Upper lobe of left lung (tissue), 6 donors: ENCODE results near the gene GLUD1. TPM values are rescaled to one million over a fixed set of nuclear protein-coding genes. Genes with fewer than 3 reads are reported as not detected.
A peak's percentile ranks its signal among the peaks of the same experiment; 100 is the strongest.

Experiments
- ATAC-seq, 2 donors: fragments of 200-7000 bp; cut with Tn5 transposase; one replicate each; pipeline ENCODE4 v1.9.1; 2022; ENCODE audit warnings: mild to moderate bottlenecking in 2 of 2, moderate library complexity in 2 of 2; ENCODE audit not compliant: low FRiP score in 2 of 2
- DNase-seq, 2 donors: peaks; one replicate each; pipeline ENCODE4 v3.0.0-alpha.2; 2019 to 2020
- H3K27ac ChIP-seq, 4 donors: fragments of 200-600 bp; sonication (generic); one replicate each; pipeline ENCODE4 v1.5.1; 2016 to 2019
- H3K27me3 ChIP-seq, 4 donors: fragments of 200-600 bp; sonication (generic); one replicate each; pipeline ENCODE4 v1.5.1; 2017 to 2019
- H3K36me3 ChIP-seq, 4 donors: fragments of 200-600 bp; sonication (generic); one replicate each; pipeline ENCODE4 v1.5.1; 2016 to 2019
- H3K4me1 ChIP-seq, 4 donors: fragments of 200-600 bp; sonication (generic); one replicate each; pipeline ENCODE4 v1.5.1; 2018 to 2019
- H3K4me3 ChIP-seq, 4 donors: fragments of 200-600 bp; sonication (generic); one replicate each; pipeline ENCODE4 v1.5.1; 2017 to 2019; ENCODE audit warnings: mild to moderate bottlenecking in 2 of 4, moderate library complexity in 1 of 4
- H3K9me3 ChIP-seq, 4 donors: fragments of 200-600 bp; sonication (generic); one replicate each; pipeline ENCODE4 v1.5.1; 2018 to 2019
- EP300 ChIP-seq, 4 donors: sonication (generic); formaldehyde crosslinking; IDR thresholded peaks; one replicate each; pipeline ENCODE4 v1.5.1; 2017; ENCODE audit warnings: antibody characterized with exemption in 4 of 4, control low read depth in 2 of 4
- POLR2A ChIP-seq, 4 donors: fragments of 450-650 bp; IDR thresholded peaks; one replicate each; pipeline ENCODE4 v1.5.1; 2016 to 2017; ENCODE audit warnings: antibody characterized with exemption in 4 of 4, mild to moderate bottlenecking in 2 of 4
- POLR2AphosphoS5 ChIP-seq, 2 donors: sonication (generic); formaldehyde crosslinking; IDR thresholded peaks; one replicate each; pipeline ENCODE4 v1.5.1; 2017; ENCODE audit warnings: antibody characterized with exemption in 2 of 2
- WGBS, 2 donors: methylation state at CpG; one replicate each; pipeline ENCODE4 v1.1.5; 2017 to 2018; 5-methylcytosine and 5-hydroxymethylcytosine counted together
- total RNA-seq, 6 donors: library from RNA; depleted of rRNA in 4 of 6; stranded (reverse); fragments of >200 nt in 4 of 6; gene quantifications; one replicate each; pipeline versions ENCODE4 v1.1.0 to v1.2.1, GENCODE V29; 2016 to 2021
- TF ChIP-seq, protein P1 (sequence below), 6 experiments: fragments of 450-650 bp in 4 of 6; fragments of 200-600 bp in 2 of 6; sonication (generic) in 2 of 6; IDR thresholded peaks; one replicate each; pipeline ENCODE4 v1.5.1; 2016 to 2019; ENCODE audit warnings: antibody characterized with exemption in 6 of 6
- donor health status: DM: no; HTN: no; CAD: no; lungs with moderate emphysema.
- donor health status: DM: no; HTN: yes; CAD: no; lungs with severe emphysema.

GLUD1 gene
- total RNA-seq, 6 donors from 2014 or later: 66.0 to 144 (median 116) TPM

DNA sequence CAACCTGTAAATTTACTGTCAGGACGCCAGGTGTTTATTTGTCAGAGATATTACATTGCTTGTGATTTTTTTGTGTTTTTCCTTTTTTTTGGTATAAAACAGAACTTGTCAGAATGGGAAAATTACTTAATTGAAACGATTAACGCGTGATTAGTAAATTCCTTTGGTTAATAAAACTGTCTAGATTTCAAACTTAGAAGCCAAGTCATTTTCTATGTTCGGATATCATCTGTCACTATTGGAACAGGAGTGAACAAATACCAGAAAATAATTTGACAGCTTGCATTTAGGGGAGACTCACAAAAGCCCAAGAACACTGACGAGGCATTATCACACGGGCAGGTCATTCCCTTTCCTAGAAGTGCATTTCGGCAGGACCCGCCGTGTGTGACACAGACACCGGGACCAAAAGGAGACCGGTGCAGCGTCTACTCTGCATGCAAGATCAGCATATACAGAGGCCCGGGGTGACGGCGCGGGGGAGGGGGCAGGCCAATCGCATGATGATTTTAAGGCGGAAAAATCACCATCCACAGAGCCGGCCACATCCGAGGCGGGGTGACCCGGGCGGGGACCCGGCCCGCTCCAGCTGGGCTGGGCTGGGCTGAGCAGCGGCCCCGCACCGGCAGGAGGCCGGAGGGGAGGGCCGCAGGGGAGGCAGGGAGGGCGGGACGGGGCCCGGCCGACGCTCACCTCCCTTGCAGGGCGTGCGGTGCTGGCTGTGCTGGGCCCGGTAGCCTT is 841 bp downstream of the GLUD1 start:
- peak; percentile 48 to 62 for ATAC-seq
- Histone ChIP-seq H3K27ac (peak overlapping the region; percentile 95 to 99 (median 96)), H3K4me1 (peaks cover 34 to 64% (median 39%) of the 10 kb centered on the region in 4 donors), H3K36me3 (peaks cover 0 to 6% (median 0%) of the 10 kb centered on the region in 4 donors), H3K9me3 (no peaks in the 10 kb centered on the region), H3K4me3 (peak overlapping the region; percentile 64 to 89 (median 89)), H3K27me3 (no peaks in the 10 kb centered on the region)
- TF ChIP-seq POLR2AphosphoS5 (IDR thresholded peaks at IDR 0.05) (peak in 1 of 2 donors; percentile 14), POLR2A (IDR thresholded peaks at IDR 0.05) (peak in 1 of 4 donors; percentile 17), EP300 (IDR thresholded peaks at IDR 0.05) (no peak)
- TF ChIP-seq, protein P1, sequence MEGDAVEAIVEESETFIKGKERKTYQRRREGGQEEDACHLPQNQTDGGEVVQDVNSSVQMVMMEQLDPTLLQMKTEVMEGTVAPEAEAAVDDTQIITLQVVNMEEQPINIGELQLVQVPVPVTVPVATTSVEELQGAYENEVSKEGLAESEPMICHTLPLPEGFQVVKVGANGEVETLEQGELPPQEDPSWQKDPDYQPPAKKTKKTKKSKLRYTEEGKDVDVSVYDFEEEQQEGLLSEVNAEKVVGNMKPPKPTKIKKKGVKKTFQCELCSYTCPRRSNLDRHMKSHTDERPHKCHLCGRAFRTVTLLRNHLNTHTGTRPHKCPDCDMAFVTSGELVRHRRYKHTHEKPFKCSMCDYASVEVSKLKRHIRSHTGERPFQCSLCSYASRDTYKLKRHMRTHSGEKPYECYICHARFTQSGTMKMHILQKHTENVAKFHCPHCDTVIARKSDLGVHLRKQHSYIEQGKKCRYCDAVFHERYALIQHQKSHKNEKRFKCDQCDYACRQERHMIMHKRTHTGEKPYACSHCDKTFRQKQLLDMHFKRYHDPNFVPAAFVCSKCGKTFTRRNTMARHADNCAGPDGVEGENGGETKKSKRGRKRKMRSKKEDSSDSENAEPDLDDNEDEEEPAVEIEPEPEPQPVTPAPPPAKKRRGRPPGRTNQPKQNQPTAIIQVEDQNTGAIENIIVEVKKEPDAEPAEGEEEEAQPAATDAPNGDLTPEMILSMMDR (IDR thresholded peaks at IDR 0.05): peak in 1 of 6 experiments; percentile 9
- DNase-seq: peak; percentile 79 to 92
- WGBS, 2 donors: 3% methylated on average over 17 to 18 of the region's 39 CpGs

DNA sequence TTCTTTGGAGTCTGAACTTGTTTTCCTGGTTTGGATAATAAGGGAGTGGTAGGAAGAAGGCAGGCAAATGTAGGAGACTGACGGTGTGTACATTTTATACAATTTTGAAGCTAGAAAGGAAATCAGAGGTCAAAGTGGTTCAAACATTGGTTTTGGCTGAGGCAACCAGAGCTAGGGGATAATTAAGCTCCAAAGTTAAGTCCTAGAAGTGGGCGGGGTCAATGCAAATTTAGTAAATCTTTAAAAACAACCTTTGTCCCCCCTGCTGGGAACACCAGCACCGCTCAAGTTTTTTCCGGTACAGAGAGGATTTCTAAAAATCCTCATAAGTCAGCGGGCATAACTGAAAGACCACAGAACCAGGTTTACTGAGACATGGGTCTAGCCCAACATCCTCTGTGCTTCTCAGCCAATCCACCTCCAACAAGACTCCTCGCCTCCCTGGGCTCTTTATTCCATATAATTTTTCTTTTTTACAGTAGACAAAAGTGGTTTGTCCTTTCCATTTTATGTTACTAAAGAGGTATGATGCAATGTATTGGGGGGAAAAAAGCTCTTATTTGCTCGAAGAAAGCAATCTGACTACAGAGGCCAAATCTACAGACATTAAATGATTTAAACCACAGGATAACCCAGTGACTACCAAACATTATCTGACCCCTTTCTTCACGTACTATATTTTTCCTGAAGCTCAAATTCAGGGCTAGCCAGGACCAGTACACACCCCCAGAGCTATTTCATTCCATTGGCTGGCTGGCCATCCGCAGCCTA is 1.6 kb downstream of the GLUD1 start:
- no peak for TF ChIP-seq POLR2AphosphoS5 (IDR thresholded peaks at IDR 0.05)
- TF ChIP-seq EP300 (IDR thresholded peaks at IDR 0.05): no peak
- TF ChIP-seq POLR2A (IDR thresholded peaks at IDR 0.05): no peak
- TF ChIP-seq, protein P1 (IDR thresholded peaks at IDR 0.05): no peak
- DNase-seq (peak in 1 of 2 donors; percentile 32), ATAC-seq (no peak)
- Histone ChIP-seq H3K36me3 (peaks cover 0 to 5% (median 0%) of the 10 kb centered on the region in 4 donors), H3K9me3 (no peaks in the 10 kb centered on the region), H3K27ac (peak overlapping the region; percentile 95 to 99 (median 96)), H3K4me1 (peaks cover 34 to 65% (median 39%) of the 10 kb centered on the region in 4 donors), H3K27me3 (no peaks in the 10 kb centered on the region), H3K4me3 (peak overlapping the region; percentile 64 to 89 (median 89))
- WGBS, 2 donors: 4 to 5% methylated on average over 9 of the region's 9 CpGs

DNA sequence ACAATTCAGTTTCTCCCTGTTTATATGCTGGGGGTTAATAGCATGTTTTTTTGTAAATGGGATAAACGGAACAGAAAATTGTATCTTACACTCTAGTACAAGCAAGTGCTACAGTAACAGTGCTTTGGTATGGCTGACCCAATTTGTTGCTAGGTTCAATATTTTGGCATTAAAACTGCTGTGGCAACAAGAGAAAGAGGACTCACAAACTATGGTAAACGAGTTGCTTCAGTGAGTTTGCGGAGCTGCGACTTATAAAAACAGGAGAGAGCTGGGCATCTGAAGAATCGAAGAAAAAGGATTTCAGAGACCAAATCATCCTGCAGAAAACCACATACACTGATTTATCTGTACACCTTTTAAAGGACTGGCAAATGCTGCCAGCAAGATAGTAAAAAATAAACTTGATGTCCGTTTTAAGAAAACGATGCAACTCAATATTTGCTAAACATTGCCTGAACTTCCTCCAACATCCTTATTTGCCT is 2.2 kb downstream of the GLUD1 start:
- H3K4me1 ChIP-seq: peaks cover 34 to 69% (median 39%) of the 10 kb centered on the region in 4 donors
- no peaks in the 10 kb centered on the region for H3K9me3 ChIP-seq
- H3K4me3 ChIP-seq: peak overlapping the region in 3 of 4 donors; percentile 64 to 89 (median 89)
- ATAC-seq (no peak), DNase-seq (no peak)
- H3K27ac ChIP-seq: peak overlapping the region; percentile 95 to 99 (median 96)
- WGBS, 2 donors: 18 to 22% methylated on average over 7 of the region's 7 CpGs
- H3K36me3 ChIP-seq: no peaks in the 10 kb centered on the region
- TF ChIP-seq EP300 (IDR thresholded peaks at IDR 0.05): no peak
- TF ChIP-seq POLR2A (IDR thresholded peaks at IDR 0.05): no peak
- no peak for TF ChIP-seq POLR2AphosphoS5 (IDR thresholded peaks at IDR 0.05)
- H3K27me3 ChIP-seq: no peaks in the 10 kb centered on the region

DNA sequence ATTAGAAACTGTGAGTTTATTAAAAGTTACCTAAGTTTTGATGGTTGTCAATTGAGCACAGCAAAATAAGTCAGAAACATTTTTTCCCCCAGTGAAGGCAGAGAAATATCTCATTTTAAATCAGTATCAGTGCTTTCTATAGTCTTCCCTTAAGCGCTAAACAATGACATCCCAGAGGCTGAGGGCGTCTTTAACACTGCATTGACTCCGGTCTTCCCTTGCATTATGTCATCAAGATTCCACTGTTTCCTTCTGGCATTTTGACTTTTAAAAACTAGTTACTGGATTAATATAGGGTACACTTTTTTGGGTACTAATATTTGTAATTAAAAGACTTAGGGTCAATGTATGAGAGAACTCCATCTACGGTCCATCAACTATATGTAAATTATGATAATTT is 3.9 kb downstream of the GLUD1 start:
- WGBS, 2 donors: 61 to 74% methylated on average over 4 of the region's 4 CpGs
- ATAC-seq (no peak), DNase-seq (no peak)
- TF ChIP-seq POLR2AphosphoS5 (IDR thresholded peaks at IDR 0.05) (no peak), EP300 (IDR thresholded peaks at IDR 0.05) (no peak), POLR2A (IDR thresholded peaks at IDR 0.05) (no peak)
- TF ChIP-seq, protein P1 (IDR thresholded peaks at IDR 0.05): no peak
- Histone ChIP-seq H3K36me3 (no peaks in the 10 kb centered on the region), H3K4me1 (peaks cover 27 to 59% (median 32%) of the 10 kb centered on the region in 4 donors), H3K9me3 (no peaks in the 10 kb centered on the region), H3K27ac (peak overlapping the region in 1 of 4 donors; percentile 98), H3K4me3 (peak overlapping the region in 1 of 4 donors; percentile 64), H3K27me3 (no peaks in the 10 kb centered on the region)

DNA sequence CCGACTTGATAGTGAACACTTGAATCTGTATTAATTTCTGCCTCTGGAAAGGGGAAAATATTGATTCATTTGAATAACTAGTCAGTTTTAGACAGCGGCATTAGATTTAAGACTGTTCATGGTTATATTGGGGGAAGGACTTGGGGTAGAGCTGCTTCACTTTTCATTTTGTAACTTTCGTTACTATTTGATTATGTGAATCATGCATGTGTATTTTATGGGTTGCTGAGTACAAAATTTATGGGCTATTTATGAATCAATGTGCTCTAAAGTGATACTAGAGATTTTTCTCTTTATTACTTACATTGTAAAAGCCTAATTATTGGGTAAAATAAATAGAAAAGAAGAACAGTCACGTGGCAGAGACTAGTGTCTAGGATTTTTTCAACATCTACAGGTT is 4.9 kb downstream of the GLUD1 start:
- WGBS, 2 donors: 90% methylated on average over 4 of the region's 4 CpGs
- peaks cover 27 to 58% (median 32%) of the 10 kb centered on the region in 4 donors for H3K4me1 ChIP-seq
- no peak overlapping the region for H3K4me3 ChIP-seq
- ATAC-seq: no peak
- TF ChIP-seq POLR2A (IDR thresholded peaks at IDR 0.05) (no peak), EP300 (IDR thresholded peaks at IDR 0.05) (no peak), POLR2AphosphoS5 (IDR thresholded peaks at IDR 0.05) (no peak)
- TF ChIP-seq, protein P1 (IDR thresholded peaks at IDR 0.05): no peak
- no peaks in the 10 kb centered on the region for H3K9me3 ChIP-seq
- H3K27ac ChIP-seq: no peak overlapping the region
- H3K36me3 ChIP-seq: no peaks in the 10 kb centered on the region
- H3K27me3 ChIP-seq: no peaks in the 10 kb centered on the region
- no peak for DNase-seq
